Fibroblast of skin of back (primary cell): ENCODE results near the gene SLC35C1. TPM values are rescaled to one million over a fixed set of nuclear protein-coding genes. Genes with fewer than 3 reads are reported as not detected.

Source experiments
- DNase-seq: peaks from one replicate; pipeline ENCODE4 v3.0.0-alpha.2; 2013
- polyA plus RNA-seq, 2 experiments: library from polyadenylated mRNA; unstranded; fragments of 120-200 nt; gene quantifications; one replicate each; pipeline ENCODE4 v1.2.1, GENCODE V29; 2013; ENCODE audit not compliant: insufficient read length in 2 of 2

SLC35C1 gene
- polyA plus RNA-seq (2013, experiment 1 of 2; ENCODE audit: insufficient read length): 22.6 TPM
- 16.2 TPM for polyA plus RNA-seq (2013, experiment 2 of 2; ENCODE audit: insufficient read length)

DNA sequence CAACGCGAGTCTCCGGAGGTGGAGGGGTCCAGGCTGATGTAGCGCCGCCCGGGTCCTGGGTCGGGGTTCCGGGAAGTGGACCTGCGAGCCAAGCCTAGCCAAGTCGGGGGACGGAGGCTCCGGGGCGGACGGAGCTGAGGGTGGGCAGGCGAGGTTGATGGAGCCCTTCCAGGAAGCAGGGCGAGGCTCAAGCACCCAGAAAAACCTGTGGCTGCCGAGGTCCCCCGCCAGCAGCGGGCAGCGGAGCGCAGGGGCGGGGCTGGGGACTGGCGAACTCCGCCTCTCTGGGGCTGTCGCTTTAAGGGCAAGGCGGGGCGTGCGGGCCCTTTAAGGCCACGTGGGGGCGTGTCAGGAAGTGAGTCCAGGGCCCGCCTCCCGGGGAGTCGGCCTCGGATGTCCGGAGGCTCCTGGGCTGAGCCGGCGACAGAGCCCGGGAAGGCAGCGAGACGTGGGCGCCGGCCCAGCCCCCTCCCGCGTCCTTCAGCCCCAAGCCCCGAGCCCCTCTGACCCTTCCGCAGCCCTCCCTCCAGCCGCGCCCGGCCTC lies at the start of gene SLC35C1:
Gene SLC35C1, plus strand, starts transcription at position 389 of the 544 bp plus-strand sequence. CDS start 653 bp downstream, outside the sequence.
- peak; percentile 95 for DNase-seq

- DNase-seq: no peak
Observed at GRCh38 chr11:45755281-45755859, 49.6 kb upstream of the SLC35C1 start.

- DNase-seq: no peak
Observed at GRCh38 chr11:45756384-45757010, 48.5 kb upstream of the SLC35C1 start.

DNA sequence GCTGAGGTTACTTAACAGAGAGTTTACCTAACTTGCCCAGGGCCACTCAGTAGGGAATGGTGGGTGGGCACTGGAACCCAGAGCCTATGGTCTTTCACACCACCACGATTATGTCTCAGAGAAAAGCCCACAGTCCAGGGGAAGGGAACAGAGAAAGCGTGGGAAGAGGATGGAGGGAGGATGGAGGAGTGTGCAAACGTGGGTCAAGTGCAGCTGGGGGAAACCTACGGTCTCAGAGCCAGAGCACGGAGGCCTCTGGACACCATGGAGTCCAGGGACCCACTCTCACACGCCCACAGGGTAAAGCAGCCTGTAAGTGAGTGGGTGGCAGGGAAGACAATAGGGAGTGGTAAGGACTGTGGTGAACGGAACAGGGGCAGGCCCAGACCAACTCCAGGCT lies 47.3 kb upstream of the SLC35C1 start:
- no peak for DNase-seq

- DNase-seq: no peak
Observed at GRCh38 chr11:45761659-45762058, 43.3 kb upstream of the SLC35C1 start.

DNA sequence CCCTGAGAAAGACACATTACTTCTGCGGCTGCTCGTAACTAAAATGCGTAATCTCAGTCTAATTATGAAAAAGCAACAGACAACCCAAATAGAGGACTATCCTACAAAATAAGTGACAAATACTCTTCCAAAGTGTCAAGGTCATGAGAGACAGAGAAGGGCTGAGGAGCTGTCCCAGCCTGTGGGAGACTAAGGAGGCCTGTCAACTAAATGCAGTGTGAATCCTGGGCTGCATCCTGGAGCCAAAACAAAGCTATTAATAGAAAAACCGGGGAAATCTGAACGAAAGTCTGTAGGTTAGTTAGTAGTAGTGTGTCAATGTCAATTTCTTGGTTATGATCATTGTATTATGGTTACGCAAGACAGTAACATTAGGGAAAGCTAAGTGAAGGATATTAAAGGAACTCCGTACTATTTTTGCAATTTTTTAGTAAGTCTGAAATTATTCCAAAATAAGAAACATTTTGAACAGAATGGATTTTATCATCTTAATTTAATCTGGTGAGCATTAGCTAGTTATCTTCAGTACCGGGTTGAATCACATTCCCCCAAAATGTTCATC lies 39.8 kb upstream of the SLC35C1 start:
- no peak for DNase-seq

DNA sequence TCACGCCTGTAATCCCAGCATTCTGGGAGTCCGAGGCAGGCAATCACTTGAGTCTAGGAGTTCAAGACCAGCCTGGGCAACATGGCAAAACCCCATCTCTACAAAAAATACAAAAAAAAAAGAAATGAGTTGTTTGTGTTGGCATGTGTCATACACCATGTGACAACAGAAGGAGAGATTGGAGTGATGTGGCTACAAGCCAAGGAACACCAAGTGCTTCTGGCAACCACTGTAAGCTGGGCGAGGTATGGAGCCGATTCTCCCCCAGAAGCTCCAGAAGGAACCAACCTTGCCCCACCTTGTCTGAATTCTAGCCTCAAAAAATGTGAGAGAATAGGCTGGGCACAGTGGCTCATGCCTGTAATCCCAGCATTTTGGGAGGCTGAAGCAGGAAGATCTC lies 39.1 kb upstream of the SLC35C1 start:
- no peak for DNase-seq

DNA sequence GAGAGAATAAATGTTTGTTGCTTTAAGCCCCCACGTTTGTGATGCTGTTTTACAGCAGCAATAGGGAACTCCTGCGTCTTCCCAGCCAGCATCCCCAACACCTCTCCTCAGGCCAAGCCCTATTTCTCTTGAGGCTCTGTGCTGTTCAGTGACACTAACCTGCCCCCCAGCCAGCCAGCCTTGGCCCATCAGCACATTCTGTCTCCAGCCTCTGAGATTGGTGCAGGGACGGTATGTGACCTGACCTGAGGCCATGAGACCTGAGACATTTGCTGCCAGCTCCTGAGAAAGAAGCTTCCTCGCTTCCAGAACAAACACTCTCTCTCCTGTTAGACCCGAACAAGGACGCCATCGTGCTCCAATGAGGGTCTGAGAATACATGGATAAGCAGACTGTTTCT lies 38.5 kb upstream of the SLC35C1 start:
- DNase-seq: no peak

DNA sequence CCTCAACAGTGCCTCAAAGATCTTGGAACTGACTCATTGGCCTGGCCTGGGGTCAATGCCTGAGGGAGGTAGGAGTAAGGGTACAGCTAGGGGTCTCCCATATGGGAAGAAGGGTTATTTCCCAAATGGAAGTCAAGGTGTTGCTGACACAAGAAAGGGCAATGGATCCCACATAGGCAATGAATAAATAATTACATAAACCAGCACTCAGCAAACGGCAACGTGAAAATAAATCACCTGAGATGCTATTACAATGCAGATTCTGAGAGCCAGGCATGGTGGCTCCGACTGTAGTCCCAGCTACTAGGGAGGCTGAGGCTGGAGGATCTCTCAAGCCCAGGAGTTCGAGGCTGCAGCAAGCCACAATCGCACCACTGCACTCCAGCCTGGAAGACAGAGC lies 36.5 kb upstream of the SLC35C1 start:
- DNase-seq: no peak

DNA sequence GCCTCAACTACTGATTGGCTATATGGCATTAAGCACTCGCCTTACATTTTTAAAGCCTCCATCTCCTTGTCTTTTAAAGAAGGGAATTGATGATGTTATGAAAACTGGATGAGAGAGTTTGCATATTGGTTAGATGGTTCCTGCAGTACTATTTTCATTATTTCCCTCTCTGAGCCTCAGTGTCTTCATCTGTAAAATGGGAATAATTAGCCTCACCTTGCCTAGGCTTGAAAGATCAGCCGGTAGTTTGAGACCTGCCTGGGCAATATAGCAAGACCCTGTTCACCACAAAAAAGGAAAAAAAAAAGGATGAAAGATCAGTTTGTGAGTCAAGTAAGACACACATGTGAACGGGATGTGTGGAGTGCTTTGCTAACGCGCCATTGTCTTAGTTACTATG lies 35.0 kb upstream of the SLC35C1 start:
- DNase-seq: no peak

DNA sequence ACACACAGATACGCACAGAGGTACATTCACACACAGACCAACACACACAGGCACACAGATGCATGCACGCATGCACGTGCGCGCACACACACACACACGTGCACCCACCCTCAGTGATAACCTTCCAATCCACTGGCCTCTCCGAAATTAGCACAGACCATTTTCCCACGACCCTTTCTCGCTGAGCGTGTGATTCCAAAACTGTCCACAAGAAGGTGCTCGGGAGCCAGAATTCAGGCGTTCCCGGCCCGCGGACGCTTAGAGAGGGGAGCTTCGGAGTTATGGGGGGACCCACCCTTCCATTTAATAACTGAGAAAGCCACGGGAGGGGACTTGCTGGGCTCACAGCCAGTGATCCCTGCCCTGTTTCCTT lies 33.8 kb upstream of the SLC35C1 start:
- DNase-seq: peak; percentile 50

DNA sequence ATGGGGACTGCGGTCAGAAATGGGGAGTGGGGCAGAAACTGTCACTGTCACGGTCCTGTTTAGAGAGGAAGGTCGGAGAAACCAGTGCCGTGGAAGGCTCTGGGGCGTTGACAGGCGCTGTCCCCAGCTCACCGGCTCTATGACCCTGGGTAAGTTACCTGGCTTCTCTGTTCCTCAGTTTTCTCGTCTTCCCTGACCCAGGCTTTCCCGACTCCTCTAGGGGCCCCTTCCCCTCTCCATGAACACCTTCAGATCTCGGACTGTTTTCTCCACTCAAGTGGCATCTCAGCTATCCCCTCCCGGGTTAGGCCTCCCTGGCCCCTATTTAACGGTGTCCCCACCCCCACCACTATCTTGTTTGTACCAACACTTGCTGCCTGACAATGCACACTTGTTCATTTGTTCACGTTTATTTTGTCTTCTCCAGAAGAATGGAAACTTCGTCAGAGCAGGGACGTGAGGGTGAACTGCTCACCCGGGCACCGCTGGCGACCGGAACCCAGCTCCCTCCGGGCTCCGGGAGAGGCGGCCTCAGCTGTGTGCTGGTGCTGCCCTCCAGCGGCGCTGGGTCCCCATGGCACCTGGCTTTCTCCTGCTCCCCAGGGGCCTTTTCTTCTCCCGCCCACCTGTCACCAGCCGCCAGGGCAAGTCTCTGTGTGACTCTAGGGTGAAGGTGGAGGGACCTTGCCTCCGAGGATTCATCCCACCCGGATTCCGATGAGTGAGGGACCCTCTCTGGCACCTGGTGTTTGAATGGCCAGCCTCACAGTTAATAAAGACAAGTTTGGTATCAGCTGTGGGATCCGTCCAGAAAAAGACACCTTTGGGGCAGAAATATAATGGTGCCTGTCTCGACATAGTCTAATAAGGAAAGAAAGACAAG lies 33.1 kb upstream of the SLC35C1 start:
- peak; percentile 72 for DNase-seq

DNA sequence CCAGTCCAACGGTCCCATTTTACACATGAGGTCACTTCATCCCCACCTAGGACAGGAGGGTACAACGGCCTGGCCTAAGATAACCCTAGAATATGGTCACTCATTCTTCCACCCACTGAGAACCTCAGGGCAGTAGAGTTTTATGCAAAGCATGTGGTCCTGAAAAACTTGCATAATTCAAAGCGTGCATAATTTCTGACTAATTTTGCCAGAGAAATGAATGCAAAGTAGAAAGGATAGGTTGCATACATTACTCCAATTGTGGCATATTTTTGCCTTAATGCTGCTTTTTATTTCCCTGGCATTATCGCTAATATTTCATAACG lies 32.5 kb upstream of the SLC35C1 start:
- no peak for DNase-seq

- DNase-seq: no peak
Observed at GRCh38 chr11:45772986-45773785, 31.8 kb upstream of the SLC35C1 start.

- no peak for DNase-seq
Observed at GRCh38 chr11:45773786-45774655, 30.9 kb upstream of the SLC35C1 start.

DNA sequence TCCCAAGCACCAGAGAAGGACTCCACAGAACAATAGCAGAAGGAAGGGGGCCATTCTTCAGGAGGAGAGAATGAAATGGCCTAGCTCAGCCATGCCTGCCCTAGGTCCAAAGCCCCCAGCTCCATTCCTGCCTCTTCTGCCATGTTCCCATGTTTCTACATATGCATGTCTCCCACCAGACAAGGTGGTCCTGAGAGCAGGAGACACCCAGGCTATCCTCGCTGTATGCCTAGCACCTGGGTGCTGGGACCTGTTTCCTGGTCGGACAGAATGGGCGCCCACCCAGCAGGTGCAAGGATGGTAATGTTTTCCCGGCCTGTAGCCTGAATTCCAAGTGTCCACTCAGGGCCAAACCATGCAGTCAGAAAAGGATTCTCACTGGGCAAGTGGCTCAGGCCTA lies 30.2 kb upstream of the SLC35C1 start:
- DNase-seq: no peak

GRCh38 chr11:45777127-45777969 lies 27.6 kb upstream of the SLC35C1 start:
- DNase-seq: no peak

DNA sequence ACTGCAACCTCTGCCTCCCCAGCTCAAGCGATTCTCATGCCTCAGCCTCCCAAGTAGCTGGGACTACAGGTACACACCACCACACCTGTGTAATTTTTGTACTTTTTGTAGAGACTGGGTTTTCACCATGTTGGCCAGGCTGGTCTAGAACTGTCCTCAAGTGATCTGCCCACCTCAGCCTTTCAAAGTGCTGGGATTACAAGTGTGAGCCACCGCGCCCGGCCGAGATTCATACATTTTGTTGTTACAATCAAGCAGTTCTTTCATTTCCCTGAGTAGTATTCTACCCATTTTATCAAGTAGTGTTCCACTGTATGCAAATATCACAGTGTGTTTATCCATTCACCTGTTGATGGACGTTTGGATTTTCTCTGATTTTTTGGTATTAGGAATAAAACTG lies 26.6 kb upstream of the SLC35C1 start:
- DNase-seq: no peak

DNA sequence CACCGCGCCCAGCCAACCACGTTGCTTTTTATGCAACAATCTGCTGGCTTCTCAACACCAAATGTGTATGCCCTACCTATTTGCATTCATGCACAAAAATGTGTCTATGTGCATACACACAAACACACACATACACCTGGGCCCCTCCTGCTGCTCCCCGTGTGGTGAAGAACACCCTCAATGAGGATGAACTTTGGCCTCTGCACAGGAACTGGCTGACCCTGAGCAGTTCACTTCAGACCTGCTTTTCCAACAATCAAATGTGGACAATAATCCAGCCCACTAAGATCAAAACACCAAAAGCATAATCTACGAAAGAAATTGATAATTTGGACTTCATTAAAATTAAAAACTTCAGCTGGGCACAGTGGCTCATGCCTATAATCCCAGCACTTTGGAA lies 25.3 kb upstream of the SLC35C1 start:
- DNase-seq: no peak

- DNase-seq: no peak
Observed at GRCh38 chr11:45786272-45786671, 18.7 kb upstream of the SLC35C1 start.
